SK-N-SH (cell line): ENCODE measurements around the gene CACNA1D.
"Not testable (repeated sequence)": the region's sequence is repeated elsewhere in the genome, so short reads cannot be mapped to it uniquely, and the experiment has no call there.

Experiments
- CTCF ChIP-seq: fragments of 200-600 bp; sonication (generic); IDR thresholded peaks from 2 replicates; pipeline ENCODE4 v1.6.1; 2017; ENCODE audit warnings: antibody characterized with exemption, mild to moderate bottlenecking, moderate library complexity
- EP300 ChIP-seq, 2 experiments: IDR thresholded peaks; 2 replicates each; pipeline versions ENCODE4 v1.4.0 to v1.6.1; 2012; ENCODE audit warnings: borderline replicate concordance in 1 of 2, low read depth in 1 of 2, low read length in 1 of 2
- FOXM1 ChIP-seq: IDR thresholded peaks from 2 replicates; pipeline ENCODE4 v1.4.0; 2012; ENCODE audit warnings: low read depth, mild to moderate bottlenecking
- JUND ChIP-seq: IDR thresholded peaks from 2 replicates; pipeline ENCODE4 v1.4.0; 2012
- NFIC ChIP-seq: IDR thresholded peaks from 2 replicates; pipeline ENCODE4 v1.4.0; 2012; ENCODE audit warnings: borderline replicate concordance
- PBX3 ChIP-seq: IDR thresholded peaks from 2 replicates; pipeline ENCODE4; 2012
- POLR2AphosphoS5 ChIP-seq: IDR thresholded peaks from 2 replicates; pipeline ENCODE4 v1.6.1; 2012; ENCODE audit warnings: low read depth, low read length
- RFX5 ChIP-seq: IDR thresholded peaks from 2 replicates; pipeline ENCODE4 v1.6.1; 2012; ENCODE audit warnings: mild to moderate bottlenecking, improper control_type of control experiment, low read length

- not testable (repeated sequence) for TF ChIP-seq CTCF; POLR2AphosphoS5; FOXM1; PBX3; JUND; EP300 (IDR thresholded peaks at IDR 0.05; ENCODE audit: borderline replicate concordance in 1 of 2, low read depth in 1 of 2, low read length in 1 of 2); NFIC; RFX5
Observed at GRCh38 chr3:53469758-53470157, 24.7 kb upstream of the CACNA1D start.
